ENCODE measurements around the gene TMEM41B. TPM values are rescaled to one million over a fixed set of nuclear protein-coding genes. Genes with fewer than 3 reads are reported as not detected.
"Not testable (repeated sequence)": the region's sequence is repeated elsewhere in the genome, so short reads cannot be mapped to it uniquely, and the experiment has no call there.

The TMEM41B gene
- total RNA-seq, 1 donor from 2014 or later: 27.9 TPM

DNA sequence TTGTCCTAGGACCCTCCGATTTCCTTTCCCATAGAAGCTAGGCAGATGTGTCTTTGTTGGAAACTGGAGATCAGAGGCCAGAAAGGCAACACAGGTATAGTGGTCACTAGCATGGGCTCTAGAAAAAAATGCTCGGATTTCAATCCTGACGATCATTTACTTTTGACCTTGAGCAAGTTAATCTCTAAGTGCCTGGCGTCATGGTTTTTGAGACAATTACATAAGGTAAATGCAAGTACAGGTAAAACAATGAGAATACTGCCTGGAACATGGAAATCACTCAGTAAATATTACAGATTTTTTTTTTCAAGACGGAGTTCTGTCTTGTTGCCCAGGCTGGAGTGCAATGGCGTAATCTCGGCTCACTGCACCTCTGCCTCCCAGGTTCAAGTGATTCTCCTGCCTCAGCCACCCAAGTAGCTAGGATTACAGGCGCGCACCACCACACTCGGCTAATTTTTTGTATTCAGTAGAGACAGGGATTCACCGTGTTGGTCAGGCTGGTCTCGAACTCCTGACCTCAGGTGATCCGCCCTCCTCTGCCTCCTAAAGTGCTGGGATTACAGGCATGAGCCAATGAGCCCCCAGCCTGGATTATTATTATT, 48.2 kb downstream of the TMEM41B start:
- no peaks in the 10 kb centered on the region for H3K36me3 Mint-ChIP-seq (ENCODE audit: low read depth)
- H3K9me3 Mint-ChIP-seq (ENCODE audit: low read depth): no peaks in the 10 kb centered on the region
- H3K27ac Mint-ChIP-seq (ENCODE audit: unreplicated experiment): peak overlapping the region; percentile 87
- no peak for DNase-seq (ENCODE audit: low spot score)
- peak overlapping the region; percentile 81 for H3K4me3 Mint-ChIP-seq (ENCODE audit: unreplicated experiment)
- peaks cover 40% of the 10 kb centered on the region for H3K4me1 Mint-ChIP-seq (ENCODE audit: low read depth)
- no peaks in the 10 kb centered on the region for H3K27me3 Mint-ChIP-seq (ENCODE audit: low read depth)
- TF ChIP-seq, protein P1, sequence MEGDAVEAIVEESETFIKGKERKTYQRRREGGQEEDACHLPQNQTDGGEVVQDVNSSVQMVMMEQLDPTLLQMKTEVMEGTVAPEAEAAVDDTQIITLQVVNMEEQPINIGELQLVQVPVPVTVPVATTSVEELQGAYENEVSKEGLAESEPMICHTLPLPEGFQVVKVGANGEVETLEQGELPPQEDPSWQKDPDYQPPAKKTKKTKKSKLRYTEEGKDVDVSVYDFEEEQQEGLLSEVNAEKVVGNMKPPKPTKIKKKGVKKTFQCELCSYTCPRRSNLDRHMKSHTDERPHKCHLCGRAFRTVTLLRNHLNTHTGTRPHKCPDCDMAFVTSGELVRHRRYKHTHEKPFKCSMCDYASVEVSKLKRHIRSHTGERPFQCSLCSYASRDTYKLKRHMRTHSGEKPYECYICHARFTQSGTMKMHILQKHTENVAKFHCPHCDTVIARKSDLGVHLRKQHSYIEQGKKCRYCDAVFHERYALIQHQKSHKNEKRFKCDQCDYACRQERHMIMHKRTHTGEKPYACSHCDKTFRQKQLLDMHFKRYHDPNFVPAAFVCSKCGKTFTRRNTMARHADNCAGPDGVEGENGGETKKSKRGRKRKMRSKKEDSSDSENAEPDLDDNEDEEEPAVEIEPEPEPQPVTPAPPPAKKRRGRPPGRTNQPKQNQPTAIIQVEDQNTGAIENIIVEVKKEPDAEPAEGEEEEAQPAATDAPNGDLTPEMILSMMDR (IDR thresholded peaks at IDR 0.05): no peak

DNA sequence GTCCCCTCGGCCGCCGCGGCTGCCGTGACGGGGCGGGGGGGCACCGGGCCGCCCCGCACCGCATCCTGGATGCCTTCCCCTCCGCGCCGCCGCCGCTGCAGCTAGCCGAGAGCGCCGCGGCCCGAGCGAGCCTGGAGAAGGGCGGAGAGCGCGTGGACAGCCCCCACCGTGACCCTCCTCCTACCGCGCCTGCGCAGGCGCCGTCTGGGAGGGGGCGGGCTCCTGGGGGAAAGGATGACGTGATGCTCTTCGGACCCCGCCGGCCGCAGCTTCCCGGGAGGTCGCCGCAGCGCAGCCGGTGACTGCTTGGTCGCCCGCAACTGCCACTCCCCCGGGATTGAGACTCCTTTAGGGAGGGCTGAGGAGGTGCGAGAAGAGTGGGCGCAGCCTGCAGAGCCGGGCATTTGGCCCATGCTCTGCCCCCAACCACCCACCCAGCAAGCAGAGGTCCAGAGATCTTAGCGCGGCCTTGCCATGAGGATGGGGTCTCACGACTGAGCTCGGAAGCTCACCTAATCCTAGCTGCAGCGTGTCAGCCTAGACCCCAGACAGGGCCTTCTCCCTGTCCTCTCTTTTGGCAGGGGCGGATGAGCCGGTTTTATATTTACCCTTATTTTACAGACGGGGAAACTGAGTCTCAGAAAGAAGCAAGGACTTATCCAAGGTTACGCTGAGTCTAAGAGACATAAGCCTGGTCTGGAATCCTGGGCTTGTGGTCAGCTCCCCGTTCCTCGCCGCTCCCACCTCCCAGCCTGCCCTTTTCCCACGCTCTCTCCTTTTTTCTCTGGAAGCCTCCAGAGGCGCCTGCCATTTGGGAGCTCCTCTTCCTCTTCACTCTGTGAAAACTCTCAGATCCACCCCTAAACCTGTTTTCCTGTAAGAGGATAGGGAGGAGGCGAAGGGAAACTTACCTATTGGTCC, 48.9 kb downstream of the TMEM41B start, which contains the start of gene DENND5A:
TSS of gene DENND5A (minus strand) at position 140 of the 921 bp plus-strand sequence. CDS start 281 bp downstream, outside the sequence.
- H3K27ac Mint-ChIP-seq (ENCODE audit: unreplicated experiment): peak within 1 kb of the TSS; percentile 98
- DNase-seq (ENCODE audit: low spot score): peak; percentile 88
- H3K9me3 Mint-ChIP-seq (ENCODE audit: low read depth): no peaks in the 10 kb centered on the region
- peak within 1 kb of the TSS; percentile 92 for H3K4me3 Mint-ChIP-seq (ENCODE audit: unreplicated experiment)
- H3K36me3 Mint-ChIP-seq (ENCODE audit: low read depth): no peaks in the 10 kb centered on the region
- peaks cover 48% of the 10 kb centered on the region for H3K4me1 Mint-ChIP-seq (ENCODE audit: low read depth)
- no peaks in the 10 kb centered on the region for H3K27me3 Mint-ChIP-seq (ENCODE audit: low read depth)
- TF ChIP-seq, protein P1 (IDR thresholded peaks at IDR 0.05): no peak

DNA sequence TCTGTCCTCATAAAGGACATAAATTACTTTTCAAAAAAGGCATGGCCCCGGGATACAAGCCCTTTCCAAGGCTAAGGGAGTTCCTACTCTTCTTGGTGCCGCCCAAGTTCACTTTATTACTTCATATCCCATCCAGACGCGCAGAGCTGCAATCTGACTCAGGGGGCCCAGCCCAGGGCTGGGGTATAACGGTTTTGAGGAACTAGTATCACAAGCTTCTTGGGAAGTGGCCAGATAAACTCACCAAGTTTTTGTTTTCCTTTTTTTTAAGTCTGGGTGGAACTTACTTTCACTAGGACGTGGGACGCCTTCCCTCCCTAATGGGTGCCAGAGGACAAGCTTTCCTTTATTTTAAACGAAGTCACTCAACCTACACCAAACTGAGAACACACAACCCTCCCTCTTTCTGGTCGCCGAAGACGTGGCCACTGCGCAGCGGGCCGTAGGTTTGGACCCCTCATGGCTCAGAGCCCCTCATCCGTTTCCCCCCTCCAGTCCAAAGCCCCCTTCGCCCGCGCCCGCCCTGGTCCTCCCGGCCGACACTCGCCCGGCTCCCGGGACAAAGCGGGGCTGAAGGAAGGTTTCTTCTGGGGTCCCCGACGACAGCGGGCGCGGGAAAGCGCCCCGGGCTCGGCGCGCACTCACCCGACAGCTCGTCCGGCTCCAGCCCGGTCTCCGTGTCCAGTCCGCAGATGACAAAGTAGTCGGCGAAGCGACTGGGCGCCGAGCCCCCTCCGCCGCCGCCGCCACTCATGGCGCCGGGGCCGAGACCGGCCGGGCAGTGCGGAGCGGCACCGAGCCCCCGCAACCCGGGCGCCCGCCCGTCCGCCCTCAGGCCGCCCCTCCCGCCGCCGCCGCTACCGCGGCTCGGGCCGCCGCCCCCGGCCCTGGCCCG, 49.8 kb downstream of the TMEM41B start:
- no peaks in the 10 kb centered on the region for H3K36me3 Mint-ChIP-seq (ENCODE audit: low read depth)
- peak overlapping the region; percentile 98 for H3K27ac Mint-ChIP-seq (ENCODE audit: unreplicated experiment)
- no peaks in the 10 kb centered on the region for H3K9me3 Mint-ChIP-seq (ENCODE audit: low read depth)
- H3K4me1 Mint-ChIP-seq (ENCODE audit: low read depth): peaks cover 49% of the 10 kb centered on the region
- peak overlapping the region; percentile 92 for H3K4me3 Mint-ChIP-seq (ENCODE audit: unreplicated experiment)
- DNase-seq (ENCODE audit: low spot score): peak; percentile 65
- TF ChIP-seq, protein P1 (IDR thresholded peaks at IDR 0.05): no peak
- no peaks in the 10 kb centered on the region for H3K27me3 Mint-ChIP-seq (ENCODE audit: low read depth)

DNA sequence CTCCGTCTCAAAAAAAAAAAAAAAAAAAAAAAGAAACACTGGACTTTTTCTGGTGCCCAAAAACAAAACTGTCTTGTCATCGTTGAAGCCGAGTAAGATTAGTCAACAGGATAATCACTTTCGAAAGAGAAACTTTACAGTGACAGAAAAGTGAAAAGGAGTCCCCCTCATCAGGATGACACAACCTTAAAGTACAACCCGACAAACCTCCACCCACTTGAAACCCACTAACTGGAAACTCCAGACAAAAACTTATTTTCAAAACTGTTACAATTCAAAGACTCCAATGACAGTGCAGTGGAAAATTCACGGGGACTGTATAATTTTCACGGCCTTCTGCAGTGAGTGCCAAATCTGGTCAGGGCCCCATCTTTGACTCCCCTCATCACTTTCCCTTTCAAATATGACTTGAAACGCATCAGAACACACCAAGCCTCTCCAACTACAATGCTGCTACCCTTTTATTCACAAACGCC, 50.5 kb downstream of the TMEM41B start:
- TF ChIP-seq, protein P1 (IDR thresholded peaks at IDR 0.05): no peak
- H3K9me3 Mint-ChIP-seq (ENCODE audit: low read depth): no peaks in the 10 kb centered on the region
- no peaks in the 10 kb centered on the region for H3K36me3 Mint-ChIP-seq (ENCODE audit: low read depth)
- no peaks in the 10 kb centered on the region for H3K27me3 Mint-ChIP-seq (ENCODE audit: low read depth)
- peaks cover 45% of the 10 kb centered on the region for H3K4me1 Mint-ChIP-seq (ENCODE audit: low read depth)
- H3K27ac Mint-ChIP-seq (ENCODE audit: unreplicated experiment): peak overlapping the region; percentile 98
- H3K4me3 Mint-ChIP-seq (ENCODE audit: unreplicated experiment): peak overlapping the region; percentile 92
- DNase-seq (ENCODE audit: low spot score): no peak

DNA sequence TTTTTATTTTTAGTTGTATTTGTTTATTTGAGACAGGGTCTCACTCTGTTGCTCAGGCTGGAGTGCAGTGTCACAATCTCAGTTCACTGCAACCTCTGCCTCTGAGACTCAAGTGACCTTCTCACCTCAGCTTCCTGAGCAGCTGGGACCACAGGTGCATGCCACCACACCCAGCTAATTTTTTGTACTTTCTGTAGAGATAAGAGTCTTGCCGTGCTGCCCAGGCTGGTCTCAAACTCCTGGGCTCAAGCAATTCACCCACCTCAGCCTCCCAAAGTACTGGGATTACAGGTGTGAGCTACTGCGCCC, 53.6 kb downstream of the TMEM41B start:
- not testable (repeated sequence) for H3K27me3 Mint-ChIP-seq (ENCODE audit: low read depth); H3K36me3 Mint-ChIP-seq (ENCODE audit: low read depth); H3K9me3 Mint-ChIP-seq (ENCODE audit: low read depth)
- peak overlapping the region; percentile 75 for H3K27ac Mint-ChIP-seq (ENCODE audit: unreplicated experiment)
- peak overlapping the region; percentile 24 for H3K4me3 Mint-ChIP-seq (ENCODE audit: unreplicated experiment)
- peaks cover 47% of the 10 kb centered on the region for H3K4me1 Mint-ChIP-seq (ENCODE audit: low read depth)
- peak; percentile 10 for DNase-seq (ENCODE audit: low spot score)
